Measurements from ENCODE around the gene DDRGK1. TPM values are rescaled to one million over a fixed set of nuclear protein-coding genes. Genes with fewer than 3 reads are reported as not detected.

DDRGK1 gene
- total RNA-seq, 1 donor from 2014 or later = 20.8 TPM

DNA sequence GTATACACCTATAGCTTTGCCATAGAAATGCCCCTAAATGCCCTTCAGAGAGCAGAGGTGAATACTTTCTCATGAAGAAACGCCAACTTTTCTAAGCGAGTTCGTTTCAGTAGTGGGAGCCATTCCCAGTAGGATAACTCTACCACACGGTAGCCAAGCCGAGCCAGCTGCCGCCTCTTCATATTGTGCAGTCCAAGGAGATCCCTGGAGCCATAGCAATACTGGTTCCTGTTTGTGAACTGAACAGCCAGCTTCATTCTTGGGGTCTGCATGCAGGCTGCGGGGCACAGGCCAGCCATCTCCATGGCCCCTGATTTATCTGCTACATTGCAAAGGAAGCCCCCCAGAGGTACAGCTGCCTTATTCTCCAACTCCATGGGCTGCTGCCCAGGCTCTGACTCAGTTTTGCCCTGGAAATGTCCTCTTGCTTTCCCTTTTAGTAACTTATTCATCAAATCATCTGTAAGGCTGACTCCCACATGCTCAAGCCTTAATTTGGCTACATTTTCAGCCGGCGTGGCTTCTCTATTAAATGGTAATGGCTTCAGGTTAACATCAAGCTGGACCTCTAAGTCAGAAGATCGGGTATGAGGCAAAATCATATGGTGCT, 57.6 kb downstream of the DDRGK1 start:
- DNase-seq (ENCODE audit: low spot score in 2 of 2) = no peak
- no peak for FAIRE-seq

DNA sequence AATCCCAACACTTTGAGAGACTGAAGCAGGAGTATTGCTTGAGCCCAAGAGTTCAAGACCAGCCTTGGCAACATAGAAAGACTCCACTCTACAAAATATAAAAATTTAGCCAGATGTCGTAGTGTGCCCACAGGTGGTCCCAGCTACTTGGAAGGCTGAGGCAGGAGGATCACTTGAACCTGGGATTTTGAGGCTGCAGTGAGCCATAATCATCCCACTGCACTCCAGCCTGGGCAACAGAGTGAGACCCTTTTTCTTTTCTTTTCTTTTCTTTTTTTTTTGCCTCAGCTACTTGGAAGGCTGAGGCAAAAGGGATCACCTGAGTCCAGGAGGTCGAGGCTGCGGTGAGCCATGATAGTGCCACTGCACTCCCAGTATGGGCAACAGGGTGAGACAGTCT, 62.7 kb downstream of the DDRGK1 start:
- no peak for DNase-seq (ENCODE audit: low spot score in 2 of 2)
- no peak for FAIRE-seq

Other genes with a start within 250 kb of the DDRGK1 start
- gene GNRH2, start 161.1 kb downstream of the DDRGK1 start, total RNA-seq = not detected
- gene MRPS26, start 158.6 kb downstream of the DDRGK1 start, total RNA-seq = 36.3 TPM
- gene OXT, start 133.1 kb downstream of the DDRGK1 start, total RNA-seq = not detected
- gene AVP, start 120.0 kb downstream of the DDRGK1 start, total RNA-seq = not detected
- gene FASTKD5, start 44.8 kb downstream of the DDRGK1 start, total RNA-seq = 24.9 TPM
- gene UBOX5, start 44.8 kb downstream of the DDRGK1 start, total RNA-seq = 2.0 TPM
- gene LZTS3, start 31.1 kb downstream of the DDRGK1 start, total RNA-seq = 13.9 TPM
- 47.3 TPM for gene ITPA, start 4.8 kb upstream of the DDRGK1 start, total RNA-seq
- under 0.01 TPM for gene SLC4A11, start 34.5 kb upstream of the DDRGK1 start, total RNA-seq
- gene DNAAF9, start 203.0 kb upstream of the DDRGK1 start, total RNA-seq = 31.4 TPM

All from frontal cortex (tissue), 4 donors.